B cell (primary cell): ENCODE measurements around the gene CTDSPL2. TPM values are rescaled to one million over a fixed set of nuclear protein-coding genes. Genes with fewer than 3 reads are reported as not detected.
A peak's percentile ranks its signal among the peaks of the same experiment; 100 is the strongest.

ENCODE experiments used
- ATAC-seq: fragments of 200-7000 bp; cut with Tn5 transposase; one replicate; pipeline ENCODE4 v1.10.0; 2021; ENCODE audit warnings: low read depth, mild to moderate bottlenecking, moderate number of reproducible peaks, moderate library complexity
- CTCF ChIA-PET: fragments of 350-600 bp; sonication (Branson Sonifier 250); formaldehyde crosslinking; loops from one replicate; lab custom pipeline; 2021; ENCODE audit warnings: antibody characterized with exemption, inconsistent platforms; lab: Charles Lee
- POLR2A ChIA-PET: fragments of 350-600 bp; sonication (Branson Sonifier 250); formaldehyde crosslinking; loops from one replicate; lab custom pipeline; 2021; ENCODE audit warnings: antibody characterized with exemption; lab: Charles Lee
- DNase-seq: peaks from one replicate; pipeline ENCODE4 v3.0.0; 2013
- H2AFZ ChIP-seq: 2 replicates; pipeline ENCODE4 v1.6.1; 2012; ENCODE audit warnings: mild to moderate bottlenecking, low read depth, low read length; ENCODE audit not compliant: insufficient read depth, poor library complexity, severe bottlenecking
- H3K27ac ChIP-seq, 2 donors: 1 replicate in 1 of 2; 2 replicates in 1 of 2; pipeline ENCODE4 v1.5.1; 2012 to 2013; ENCODE audit warnings: low read length in 2 of 2, mild to moderate bottlenecking in 2 of 2, moderate library complexity in 1 of 2
- H3K27me3 ChIP-seq, 4 experiments: fragments of 200-600 bp in 1 of 4; sonication (generic) in 1 of 4; replicated peaks in 1 of 4; 1 replicate in 2 of 4; 2 replicates in 2 of 4; pipeline versions ENCODE4 v1.6.1 to v1.7.0; 2013 to 2016; ENCODE audit warnings: low read length in 3 of 4, mild to moderate bottlenecking in 2 of 4, mixed read lengths in 1 of 4, moderate library complexity in 1 of 4; ENCODE audit not compliant: insufficient read depth in 4 of 4, control insufficient read depth in 3 of 4; ENCODE audit errors: control extremely low read depth in 1 of 4
- H3K36me3 ChIP-seq, 2 experiments: replicated peaks in 1 of 2; 1 replicate in 1 of 2; 2 replicates in 1 of 2; pipeline versions ENCODE4 v1.6.1 to v1.7.1; 2013; ENCODE audit warnings: low read length in 1 of 2; ENCODE audit not compliant: insufficient read depth in 2 of 2, control insufficient read depth in 1 of 2; ENCODE audit errors: control extremely low read depth in 1 of 2, extremely low read depth in 1 of 2
- H3K4me1 ChIP-seq, 2 donors: fragments of 200-600 bp in 1 of 2; sonication (generic) in 1 of 2; 1 replicate in 1 of 2; 2 replicates in 1 of 2; pipeline versions ENCODE4 v1.5.1 to v1.6.1; 2013 to 2017; ENCODE audit warnings: low read length in 2 of 2; ENCODE audit not compliant: control insufficient read depth in 2 of 2, insufficient read depth in 2 of 2
- H3K4me2 ChIP-seq: replicated peaks from 2 replicates; pipeline ENCODE3; 2012; ENCODE audit warnings: mild to moderate bottlenecking, low read depth, low read length; ENCODE audit not compliant: poor library complexity, severe bottlenecking
- H3K4me3 ChIP-seq, 5 experiments: fragments of 200-600 bp in 1 of 5; sonication (generic) in 1 of 5; 1 replicate in 3 of 5; 2 replicates in 2 of 5; pipeline versions ENCODE4 v1.5.1 to v1.7.0; 2011 to 2016; ENCODE audit warnings: low read length in 4 of 5, mild to moderate bottlenecking in 4 of 5, low read depth in 2 of 5, control low read depth in 1 of 5, moderate library complexity in 1 of 5; ENCODE audit not compliant: insufficient read depth in 1 of 5; ENCODE audit errors: control extremely low read depth in 1 of 5, extremely low read depth in 1 of 5
- H3K79me2 ChIP-seq: fragments of 200-600 bp; sonication (generic); one replicate; pipeline ENCODE4 v1.6.0; 2016; ENCODE audit warnings: low read length; ENCODE audit not compliant: control insufficient read depth, insufficient read depth
- H3K9ac ChIP-seq: fragments of 200-600 bp; sonication (generic); 2 replicates; pipeline ENCODE4 v1.6.1; 2017; ENCODE audit warnings: mild to moderate bottlenecking, low read length, moderate library complexity
- H3K9me3 ChIP-seq, 3 donors: one replicate each; pipeline versions ENCODE4 v1.6.1 to v1.7.1; 2013; ENCODE audit warnings: low read length in 2 of 3; ENCODE audit not compliant: control insufficient read depth in 2 of 3, insufficient read depth in 1 of 3; ENCODE audit errors: control extremely low read depth in 1 of 3
- H4K20me1 ChIP-seq: 2 replicates; pipeline ENCODE4 v1.6.0; 2012; ENCODE audit warnings: mild to moderate bottlenecking, low read length; ENCODE audit not compliant: insufficient read depth, control insufficient read depth, poor library complexity, severe bottlenecking
- H3K27ac Mint-ChIP-seq: one replicate; pipeline ENCODE4 v1.8.0; 2021; ENCODE audit warnings: mixed read lengths
- H3K27me3 Mint-ChIP-seq: one replicate; pipeline ENCODE4 v1.8.0; 2021; ENCODE audit warnings: mixed read lengths
- H3K4me1 Mint-ChIP-seq: one replicate; pipeline ENCODE4 v1.8.0; 2021; ENCODE audit warnings: mixed read lengths
- H3K4me3 Mint-ChIP-seq: one replicate; pipeline ENCODE4 v1.8.0; 2021; ENCODE audit warnings: mixed read lengths
- H3K9me3 Mint-ChIP-seq: one replicate; pipeline ENCODE4 v1.8.0; 2022; ENCODE audit warnings: mixed read lengths; ENCODE audit not compliant: insufficient read depth
- EZH2 ChIP-seq: IDR thresholded peaks from 2 replicates; pipeline ENCODE4 v1.6.1; 2012; ENCODE audit warnings: borderline replicate concordance, low read depth, mild to moderate bottlenecking, moderate library complexity, low read length; ENCODE audit not compliant: insufficient read depth, poor library complexity, severe bottlenecking
- WGBS: methylation state at CpG from one replicate; pipeline ENCODE4 v1.1.5; 2013; ENCODE audit warnings: missing lambda C conversion rate; ENCODE audit not compliant: insufficient coverage; 5-methylcytosine and 5-hydroxymethylcytosine counted together
- intact Hi-C: fragments of 100-400 bp; cut with micrococcal nuclease; formaldehyde crosslinking; loops from one replicate; pipeline ENCODE4 v1.10.0; 2022
- polyA plus RNA-seq: library from polyadenylated mRNA; depleted of rRNA; stranded (reverse); fragments of >200 nt; gene quantifications from 2 replicates; pipeline ENCODE4 v1.2.3, GENCODE V29; 2012
- total RNA-seq, 2 donors: library from RNA; stranded (reverse); fragments of 120-200 nt in 1 of 2; gene quantifications; 1 replicate in 1 of 2; 2 replicates in 1 of 2; pipeline versions ENCODE4 v1.2.3 to v1.2.4, GENCODE V29; 2013 to 2022
- TF ChIP-seq, protein P1 (sequence below): fragments of 200-600 bp; IDR thresholded peaks from one replicate; pipeline ENCODE4 v1.8.0; 2022; ENCODE audit warnings: antibody characterized with exemption, mild to moderate bottlenecking

Gene CTDSPL2
- total and polyA plus RNA-seq, 2 donors (not counting 1 experiment from before 2014, with no cell fraction given) = 17.8 to 84.1 TPM

DNA sequence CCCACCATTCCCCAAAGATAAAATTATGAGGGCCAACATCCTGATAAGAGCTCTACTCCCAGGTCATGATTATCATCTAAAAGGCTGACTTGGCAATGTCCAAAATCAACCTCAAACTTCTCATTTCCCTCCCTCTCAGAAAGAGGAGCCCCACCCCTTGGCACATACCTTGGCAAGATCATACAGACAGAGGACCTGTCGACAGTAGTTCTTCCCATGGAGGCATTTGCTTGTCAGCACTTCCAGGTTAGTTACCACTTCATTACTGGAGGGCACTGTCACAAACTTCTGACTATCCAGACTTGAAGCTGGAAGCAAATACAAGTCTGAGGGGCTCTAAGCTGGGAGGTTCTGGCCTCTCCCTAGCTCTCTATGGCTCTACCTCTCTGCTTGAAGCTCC is 147.3 kb downstream of the CTDSPL2 start:
- H3K27me3 Mint-ChIP-seq = no peaks in the 10 kb centered on the region
- Histone ChIP-seq H3K79me2 (peaks cover 39% of the 10 kb centered on the region), H4K20me1 (peaks cover 12% of the 10 kb centered on the region), H3K9me3 (no peaks in the 10 kb centered on the region), H3K4me3 (no peak overlapping the region), H2AFZ (no peak overlapping the region), H3K36me3 (peaks cover 9 to 47% of the 10 kb centered on the region in 2 experiments), H3K27me3 (no peaks in the 10 kb centered on the region), H3K27ac (no peak overlapping the region), H3K9ac (no peak overlapping the region), H3K4me1 (peaks cover 6 to 10% of the 10 kb centered on the region in 2 donors), H3K4me2 (no peak overlapping the region)
- H3K9me3 Mint-ChIP-seq = no peaks in the 10 kb centered on the region
- intact Hi-C loops = no loop called here
- H3K4me3 Mint-ChIP-seq = no peak overlapping the region
- peak overlapping the region; percentile 77 for H3K27ac Mint-ChIP-seq
- ATAC-seq = no peak
- TF ChIP-seq, protein P1, sequence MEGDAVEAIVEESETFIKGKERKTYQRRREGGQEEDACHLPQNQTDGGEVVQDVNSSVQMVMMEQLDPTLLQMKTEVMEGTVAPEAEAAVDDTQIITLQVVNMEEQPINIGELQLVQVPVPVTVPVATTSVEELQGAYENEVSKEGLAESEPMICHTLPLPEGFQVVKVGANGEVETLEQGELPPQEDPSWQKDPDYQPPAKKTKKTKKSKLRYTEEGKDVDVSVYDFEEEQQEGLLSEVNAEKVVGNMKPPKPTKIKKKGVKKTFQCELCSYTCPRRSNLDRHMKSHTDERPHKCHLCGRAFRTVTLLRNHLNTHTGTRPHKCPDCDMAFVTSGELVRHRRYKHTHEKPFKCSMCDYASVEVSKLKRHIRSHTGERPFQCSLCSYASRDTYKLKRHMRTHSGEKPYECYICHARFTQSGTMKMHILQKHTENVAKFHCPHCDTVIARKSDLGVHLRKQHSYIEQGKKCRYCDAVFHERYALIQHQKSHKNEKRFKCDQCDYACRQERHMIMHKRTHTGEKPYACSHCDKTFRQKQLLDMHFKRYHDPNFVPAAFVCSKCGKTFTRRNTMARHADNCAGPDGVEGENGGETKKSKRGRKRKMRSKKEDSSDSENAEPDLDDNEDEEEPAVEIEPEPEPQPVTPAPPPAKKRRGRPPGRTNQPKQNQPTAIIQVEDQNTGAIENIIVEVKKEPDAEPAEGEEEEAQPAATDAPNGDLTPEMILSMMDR = no peak
- TF ChIP-seq EZH2 = no peak
- CTCF ChIA-PET = interaction anchor here (0.7 to 1.0 kb wide), 3 partner anchors 9 to 218 kb away, joined by 3 to 6 read pairs (median 3); no protein-coding TSS in a partner anchor
- DNase-seq = no peak
- POLR2A ChIA-PET = interaction anchor here (0.7 kb wide), 1 partner anchor 155 kb away, joined by 7 read pairs; no protein-coding TSS in a partner anchor
- 100% methylated on average over 1 of the region's 1 CpG for WGBS
- H3K4me1 Mint-ChIP-seq = peaks cover 4% of the 10 kb centered on the region

Other genes with a start within 250 kb of the CTDSPL2 start
- gene FRMD5, start 232.4 kb upstream of the CTDSPL2 start, total RNA-seq = not detected in 2 replicates
- 0.14 TPM in 1 of 2 replicates, not detected in the other for gene FRMD5, start 232.4 kb upstream of the CTDSPL2 start, polyA plus RNA-seq
- 71.1 and 76.8 TPM in 2 replicates for gene GOLM2, start 138.9 kb upstream of the CTDSPL2 start, total RNA-seq
- 14.9 and 19.9 TPM in 2 replicates for gene GOLM2, start 138.9 kb upstream of the CTDSPL2 start, polyA plus RNA-seq
- gene EIF3J, start 109.5 kb downstream of the CTDSPL2 start, total RNA-seq = 61.0 and 66.7 TPM in 2 replicates
- gene EIF3J, start 109.5 kb downstream of the CTDSPL2 start, polyA plus RNA-seq = 16.5 and 21.1 TPM in 2 replicates
- 219 and 243 TPM in 2 replicates for gene SPG11, start 236.0 kb downstream of the CTDSPL2 start, total RNA-seq
- 134 and 159 TPM in 2 replicates for gene SPG11, start 236.0 kb downstream of the CTDSPL2 start, polyA plus RNA-seq